ENCODE measurements around the gene PRKAR1A.

The PRKAR1A gene

DNA sequence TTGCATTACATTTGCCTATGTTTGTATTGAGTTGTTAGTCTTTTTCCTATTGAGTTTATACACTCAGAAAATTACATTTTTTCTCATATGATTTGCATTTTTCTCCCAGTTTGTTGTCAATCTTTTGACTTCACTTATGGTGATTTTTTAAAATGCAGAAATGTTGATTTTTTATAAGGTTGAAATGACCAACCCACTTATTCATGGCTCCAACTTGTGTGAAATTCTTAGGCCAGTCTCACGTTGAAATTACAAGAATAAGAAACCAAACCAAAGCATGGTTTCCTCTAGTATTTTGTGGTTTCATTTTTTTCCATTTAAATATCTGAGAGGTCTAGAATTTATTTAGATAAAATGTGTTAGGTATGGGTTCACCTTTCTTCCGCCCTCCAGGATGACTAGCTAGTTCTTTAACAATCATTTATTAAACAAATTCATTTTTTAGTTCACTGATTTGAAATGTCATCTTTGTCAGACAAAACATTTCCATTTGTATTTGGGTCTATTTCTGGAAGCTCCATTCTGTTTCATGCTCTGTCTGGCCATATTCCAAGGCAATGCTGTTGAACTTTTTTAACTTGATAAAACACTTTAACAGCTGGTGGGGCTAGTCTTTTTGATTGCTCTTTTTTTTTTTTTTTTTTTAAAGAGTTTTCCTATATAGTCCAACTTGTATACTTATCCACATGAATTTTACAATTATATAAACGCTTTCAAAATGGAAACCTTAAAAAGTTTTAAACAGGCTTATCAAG is 48.9 kb downstream of the PRKAR1A start (continued):
- TF ChIP-seq, protein P1, sequence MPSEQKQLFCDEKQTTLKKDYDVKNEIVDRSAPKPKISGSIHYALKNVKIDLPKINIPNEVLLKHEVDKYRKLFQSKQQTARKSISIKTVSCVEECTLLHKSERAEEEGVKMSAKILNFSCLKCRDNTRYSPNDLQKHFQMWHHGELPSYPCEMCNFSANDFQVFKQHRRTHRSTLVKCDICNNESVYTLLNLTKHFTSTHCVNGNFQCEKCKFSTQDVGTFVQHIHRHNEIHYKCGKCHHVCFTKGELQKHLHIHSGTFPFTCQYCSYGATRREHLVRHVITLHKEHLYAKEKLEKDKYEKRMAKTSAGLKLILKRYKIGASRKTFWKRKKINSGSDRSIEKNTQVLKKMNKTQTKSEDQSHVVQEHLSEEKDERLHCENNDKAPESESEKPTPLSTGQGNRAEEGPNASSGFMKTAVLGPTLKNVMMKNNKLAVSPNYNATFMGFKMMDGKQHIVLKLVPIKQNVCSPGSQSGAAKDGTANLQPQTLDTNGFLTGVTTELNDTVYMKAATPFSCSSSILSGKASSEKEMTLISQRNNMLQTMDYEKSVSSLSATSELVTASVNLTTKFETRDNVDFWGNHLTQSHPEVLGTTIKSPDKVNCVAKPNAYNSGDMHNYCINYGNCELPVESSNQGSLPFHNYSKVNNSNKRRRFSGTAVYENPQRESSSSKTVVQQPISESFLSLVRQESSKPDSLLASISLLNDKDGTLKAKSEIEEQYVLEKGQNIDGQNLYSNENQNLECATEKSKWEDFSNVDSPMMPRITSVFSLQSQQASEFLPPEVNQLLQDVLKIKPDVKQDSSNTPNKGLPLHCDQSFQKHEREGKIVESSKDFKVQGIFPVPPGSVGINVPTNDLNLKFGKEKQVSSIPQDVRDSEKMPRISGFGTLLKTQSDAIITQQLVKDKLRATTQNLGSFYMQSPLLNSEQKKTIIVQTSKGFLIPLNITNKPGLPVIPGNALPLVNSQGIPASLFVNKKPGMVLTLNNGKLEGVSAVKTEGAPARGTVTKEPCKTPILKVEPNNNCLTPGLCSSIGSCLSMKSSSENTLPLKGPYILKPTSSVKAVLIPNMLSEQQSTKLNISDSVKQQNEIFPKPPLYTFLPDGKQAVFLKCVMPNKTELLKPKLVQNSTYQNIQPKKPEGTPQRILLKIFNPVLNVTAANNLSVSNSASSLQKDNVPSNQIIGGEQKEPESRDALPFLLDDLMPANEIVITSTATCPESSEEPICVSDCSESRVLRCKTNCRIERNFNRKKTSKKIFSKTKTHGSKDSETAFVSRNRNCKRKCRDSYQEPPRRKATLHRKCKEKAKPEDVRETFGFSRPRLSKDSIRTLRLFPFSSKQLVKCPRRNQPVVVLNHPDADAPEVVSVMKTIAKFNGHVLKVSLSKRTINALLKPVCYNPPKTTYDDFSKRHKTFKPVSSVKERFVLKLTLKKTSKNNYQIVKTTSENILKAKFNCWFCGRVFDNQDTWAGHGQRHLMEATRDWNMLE (tag by site-specific recombination; conservative IDR thresholded peaks at IDR 0.05; ENCODE audit: low read depth): no peak
- no peak for TF ChIP-seq ZNF544 (tag by site-specific recombination; IDR thresholded peaks at IDR 0.05)
- TF ChIP-seq ZNF530 (tag by site-specific recombination; IDR thresholded peaks at IDR 0.05; ENCODE audit: low read depth): no peak
- no peak for TF ChIP-seq GFI1B (tag by site-specific recombination; IDR thresholded peaks at IDR 0.05)

DNA sequence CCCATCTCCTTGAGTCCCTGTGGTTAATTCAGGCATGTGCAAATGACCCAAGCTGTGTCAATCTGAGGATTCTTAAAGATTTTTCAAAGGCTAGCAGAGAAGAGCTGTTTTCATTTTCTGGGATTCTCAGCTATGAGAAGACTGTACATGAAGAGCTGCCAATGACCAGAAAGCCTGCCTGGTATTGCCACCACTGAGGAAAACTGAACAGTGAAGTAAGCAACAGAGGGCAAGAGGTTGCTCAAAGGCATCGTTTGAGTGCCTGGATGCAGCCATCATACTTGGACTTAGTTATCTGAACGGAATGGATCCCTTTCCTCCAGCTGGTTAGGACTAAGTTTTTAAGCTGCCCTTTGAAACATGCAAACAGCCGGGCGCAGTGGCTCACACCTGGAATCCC is 50.5 kb downstream of the PRKAR1A start:
- Histone ChIP-seq H3K4me3 (ENCODE audit: low read depth, low read length) (no peak overlapping the region), H3K36me3 (ENCODE audit: control insufficient read depth in 2 of 2, insufficient read depth in 1 of 2, low read length in 2 of 2) (no peaks in the 10 kb centered on the region), H3K9me3 (ENCODE audit: control insufficient read depth, insufficient read depth, low read depth, low read length) (no peaks in the 10 kb centered on the region), H3K4me1 (ENCODE audit: control insufficient read depth, insufficient read depth, low read length) (no peaks in the 10 kb centered on the region), H3K27ac (ENCODE audit: extremely low read depth, low read depth, low read length) (no peak overlapping the region)
- ChIA-PET CTCF (interaction anchor here (0.5 kb wide), 1 partner anchor 109 kb away, joined by 3 read pairs; no protein-coding TSS in a partner anchor), POLR2A (no interaction called here)
- TF ChIP-seq, protein P2, sequence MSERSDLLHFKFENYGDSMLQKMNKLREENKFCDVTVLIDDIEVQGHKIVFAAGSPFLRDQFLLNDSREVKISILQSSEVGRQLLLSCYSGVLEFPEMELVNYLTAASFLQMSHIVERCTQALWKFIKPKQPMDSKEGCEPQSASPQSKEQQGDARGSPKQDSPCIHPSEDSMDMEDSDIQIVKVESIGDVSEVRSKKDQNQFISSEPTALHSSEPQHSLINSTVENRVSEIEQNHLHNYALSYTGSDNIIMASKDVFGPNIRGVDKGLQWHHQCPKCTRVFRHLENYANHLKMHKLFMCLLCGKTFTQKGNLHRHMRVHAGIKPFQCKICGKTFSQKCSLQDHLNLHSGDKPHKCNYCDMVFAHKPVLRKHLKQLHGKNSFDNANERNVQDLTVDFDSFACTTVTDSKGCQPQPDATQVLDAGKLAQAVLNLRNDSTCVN (tag by site-specific recombination; optimal IDR thresholded peaks at IDR 0.05): no peak
- TF ChIP-seq ZNF19 (tag by site-specific recombination; IDR thresholded peaks at IDR 0.05; ENCODE audit: low read depth) (no peak), ZNF501 (tag by site-specific recombination; IDR thresholded peaks at IDR 0.05) (no peak), ZNF530 (tag by site-specific recombination; IDR thresholded peaks at IDR 0.05; ENCODE audit: low read depth) (no peak), ZNF677 (tag by site-specific recombination; IDR thresholded peaks at IDR 0.05) (no peak), TCF7L2 (IDR thresholded peaks at IDR 0.05; ENCODE audit: borderline replicate concordance, low read depth, low read length) (no peak), ZBTB17 (tag by site-specific recombination; IDR thresholded peaks at IDR 0.05) (no peak), KLF8 (tag by site-specific recombination; IDR thresholded peaks at IDR 0.05) (no peak), ZNF747 (tag by site-specific recombination; IDR thresholded peaks at IDR 0.05) (no peak), ZIC2 (tag by site-specific recombination; IDR thresholded peaks at IDR 0.05) (no peak)
- TF ChIP-seq, protein P3, sequence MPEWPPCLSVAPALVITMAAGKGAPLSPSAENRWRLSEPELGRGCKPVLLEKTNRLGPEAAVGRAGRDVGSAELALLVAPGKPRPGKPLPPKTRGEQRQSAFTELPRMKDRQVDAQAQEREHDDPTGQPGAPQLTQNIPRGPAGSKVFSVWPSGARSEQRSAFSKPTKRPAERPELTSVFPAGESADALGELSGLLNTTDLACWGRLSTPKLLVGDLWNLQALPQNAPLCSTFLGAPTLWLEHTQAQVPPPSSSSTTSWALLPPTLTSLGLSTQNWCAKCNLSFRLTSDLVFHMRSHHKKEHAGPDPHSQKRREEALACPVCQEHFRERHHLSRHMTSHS (tag by site-specific recombination; IDR thresholded peaks at IDR 0.05): no peak
- TF ChIP-seq, protein P4, sequence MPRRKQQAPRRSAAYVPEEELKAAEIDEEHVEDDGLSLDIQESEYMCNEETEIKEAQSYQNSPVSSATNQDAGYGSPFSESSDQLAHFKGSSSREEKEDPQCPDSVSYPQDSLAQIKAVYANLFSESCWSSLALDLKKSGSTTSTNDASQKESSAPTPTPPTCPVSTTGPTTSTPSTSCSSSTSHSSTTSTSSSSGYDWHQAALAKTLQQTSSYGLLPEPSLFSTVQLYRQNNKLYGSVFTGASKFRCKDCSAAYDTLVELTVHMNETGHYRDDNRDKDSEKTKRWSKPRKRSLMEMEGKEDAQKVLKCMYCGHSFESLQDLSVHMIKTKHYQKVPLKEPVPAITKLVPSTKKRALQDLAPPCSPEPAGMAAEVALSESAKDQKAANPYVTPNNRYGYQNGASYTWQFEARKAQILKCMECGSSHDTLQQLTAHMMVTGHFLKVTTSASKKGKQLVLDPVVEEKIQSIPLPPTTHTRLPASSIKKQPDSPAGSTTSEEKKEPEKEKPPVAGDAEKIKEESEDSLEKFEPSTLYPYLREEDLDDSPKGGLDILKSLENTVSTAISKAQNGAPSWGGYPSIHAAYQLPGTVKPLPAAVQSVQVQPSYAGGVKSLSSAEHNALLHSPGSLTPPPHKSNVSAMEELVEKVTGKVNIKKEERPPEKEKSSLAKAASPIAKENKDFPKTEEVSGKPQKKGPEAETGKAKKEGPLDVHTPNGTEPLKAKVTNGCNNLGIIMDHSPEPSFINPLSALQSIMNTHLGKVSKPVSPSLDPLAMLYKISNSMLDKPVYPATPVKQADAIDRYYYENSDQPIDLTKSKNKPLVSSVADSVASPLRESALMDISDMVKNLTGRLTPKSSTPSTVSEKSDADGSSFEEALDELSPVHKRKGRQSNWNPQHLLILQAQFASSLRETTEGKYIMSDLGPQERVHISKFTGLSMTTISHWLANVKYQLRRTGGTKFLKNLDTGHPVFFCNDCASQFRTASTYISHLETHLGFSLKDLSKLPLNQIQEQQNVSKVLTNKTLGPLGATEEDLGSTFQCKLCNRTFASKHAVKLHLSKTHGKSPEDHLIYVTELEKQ (tag by site-specific recombination; IDR thresholded peaks at IDR 0.05; ENCODE audit: borderline replicate concordance): no peak

All from HEK293 (cell line).